GDM1 (cell line): ENCODE data around the gene LRFN2.

Experiments used
- DNase-seq: peaks from one replicate; lab custom pipeline; 2025; lab: John Stamatoyannopoulos, UW

Gene LRFN2

DNA sequence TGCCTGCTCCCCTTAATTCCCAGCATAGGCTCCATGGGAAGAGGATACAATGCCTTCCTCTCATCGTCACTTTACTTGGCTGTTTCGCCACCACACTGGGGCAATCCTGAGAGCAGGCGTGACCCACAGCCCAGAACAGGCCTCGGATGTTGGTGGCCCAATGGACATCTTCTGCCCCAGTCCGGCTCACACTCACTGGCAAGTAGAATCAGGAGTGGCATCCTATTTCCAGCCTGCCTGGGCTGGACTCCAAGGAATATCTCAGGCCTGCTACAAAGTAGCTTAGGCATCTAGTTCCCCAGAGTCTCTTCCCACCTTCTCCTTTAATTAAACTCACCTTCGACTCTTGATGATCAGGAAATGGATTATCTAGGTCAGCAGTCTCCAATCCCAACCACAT lies 110.5 kb downstream of the LRFN2 start:
- DNase-seq: no peak

DNA sequence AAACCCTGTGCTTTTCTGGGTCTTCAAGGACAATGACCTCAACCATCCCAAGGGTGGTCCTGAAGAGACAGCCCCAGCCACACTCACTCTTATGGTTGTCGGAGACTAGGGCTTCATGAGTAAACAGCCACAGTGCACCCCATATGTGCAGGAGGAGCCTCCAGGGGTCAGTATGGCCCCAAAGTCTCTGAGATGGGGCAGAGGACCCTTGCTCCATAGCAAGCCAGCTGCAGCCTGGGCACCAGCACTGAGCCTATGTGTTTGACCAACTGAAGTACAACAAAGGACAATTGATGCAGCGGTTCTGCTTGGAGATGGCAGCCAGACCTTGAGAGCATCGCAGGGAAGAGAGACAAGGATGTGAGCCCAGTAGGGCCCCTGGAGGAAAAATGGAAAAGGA lies 112.2 kb downstream of the LRFN2 start:
- DNase-seq: no peak

- DNase-seq: no peak
Observed at GRCh38 chr6:40473026-40473425, 114.1 kb downstream of the LRFN2 start.

DNA sequence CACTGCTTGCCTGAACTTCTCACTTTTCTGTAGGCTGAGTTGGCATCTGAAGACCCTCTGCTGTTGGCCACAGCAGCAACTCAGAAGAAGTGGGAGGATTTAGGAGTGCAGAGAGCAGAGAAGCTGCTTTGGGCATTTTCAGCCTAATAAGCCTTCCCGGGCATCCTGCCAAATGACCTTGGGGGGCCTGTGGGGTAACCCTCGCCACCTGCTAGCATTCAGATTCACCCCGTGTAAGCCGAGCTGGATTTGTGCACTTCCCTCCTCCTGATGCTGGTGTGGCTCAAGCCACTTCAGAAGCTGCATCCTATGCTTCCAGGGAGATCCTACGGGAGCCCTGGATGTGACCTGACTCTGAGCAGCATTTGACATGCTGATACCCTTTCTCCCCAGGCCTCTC lies 114.8 kb downstream of the LRFN2 start:
- no peak for DNase-seq

DNA sequence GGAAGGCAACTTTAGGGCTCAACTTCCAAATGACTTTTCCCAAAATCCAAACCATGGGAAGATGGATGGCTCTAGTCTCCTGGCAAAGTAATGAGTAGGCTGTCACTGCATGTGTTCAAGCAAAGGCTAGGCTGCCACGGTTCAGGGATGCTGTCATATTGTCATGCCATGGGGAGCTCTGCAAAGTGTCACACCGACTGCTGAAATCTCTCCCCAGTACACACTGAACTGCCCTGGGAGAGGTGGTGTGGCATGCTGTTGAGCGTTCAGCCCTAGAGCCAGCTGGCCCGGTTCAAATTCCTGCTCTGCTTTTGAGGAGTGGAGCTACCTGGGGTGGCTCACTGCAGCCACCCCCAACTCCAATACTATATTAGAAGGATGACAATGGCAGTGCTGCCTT lies 115.9 kb downstream of the LRFN2 start:
- DNase-seq: no peak

DNA sequence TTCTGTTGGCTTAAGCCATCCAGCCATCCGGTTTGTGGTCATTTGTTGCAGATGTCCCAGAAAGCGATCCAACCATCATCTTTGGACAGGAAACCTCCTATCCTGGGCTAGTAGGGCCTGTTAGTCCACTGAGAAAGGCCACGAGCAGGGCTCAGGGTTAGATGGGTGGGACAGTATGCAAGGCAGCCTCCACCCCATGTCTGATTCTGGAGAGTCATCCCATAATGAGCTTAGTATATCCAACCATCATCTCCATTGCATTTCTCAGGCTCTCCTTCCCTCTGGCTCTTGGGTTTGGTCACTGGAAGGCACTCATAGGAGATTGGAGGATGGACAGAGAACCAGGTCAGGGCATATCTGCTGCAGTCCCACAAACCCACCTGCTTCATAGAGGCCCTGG lies 117.8 kb downstream of the LRFN2 start:
- no peak for DNase-seq

- DNase-seq: no peak
Observed at GRCh38 chr6:40466986-40467539, 120.1 kb downstream of the LRFN2 start.

DNA sequence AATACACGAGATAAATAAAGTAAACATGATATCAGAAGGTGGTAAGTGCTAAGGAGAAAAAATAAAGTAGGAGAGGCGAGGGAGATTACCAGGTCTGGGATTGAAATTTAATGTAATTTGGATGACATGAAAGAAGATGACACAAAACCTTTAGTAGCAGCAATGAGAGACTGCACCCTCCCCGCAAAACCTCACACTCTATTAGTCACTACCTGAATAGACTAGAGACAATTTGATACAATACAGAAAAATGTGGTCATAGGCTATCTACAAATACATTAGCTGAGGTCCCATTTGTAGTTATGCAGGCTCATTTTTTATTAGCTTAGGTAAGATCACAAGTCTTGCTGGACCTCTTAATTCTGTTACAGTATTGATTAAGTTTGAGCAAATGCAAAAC lies 125.5 kb downstream of the LRFN2 start:
- no peak for DNase-seq

GRCh38 chr6:40460380-40460779 lies 126.8 kb downstream of the LRFN2 start:
- DNase-seq: no peak

DNA sequence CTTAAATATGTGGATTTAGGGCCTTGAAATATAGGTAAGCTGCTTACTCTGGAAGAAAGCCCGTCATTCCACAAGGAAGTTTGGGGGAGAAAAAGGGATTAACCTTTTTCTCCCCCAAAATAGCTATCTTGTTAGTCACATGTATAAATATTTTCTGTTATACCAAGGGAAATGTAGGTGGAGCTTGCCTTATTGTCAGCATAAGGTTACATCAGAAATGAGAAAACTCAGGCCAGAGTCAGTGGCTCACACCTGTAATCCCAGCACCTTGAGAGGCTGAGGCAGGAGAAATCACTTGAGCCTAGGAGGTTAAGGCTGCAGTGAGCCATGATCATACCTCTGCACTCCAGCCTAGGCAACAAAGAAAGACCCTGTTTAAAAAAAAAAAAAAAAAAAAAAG lies 129.9 kb downstream of the LRFN2 start:
- no peak for DNase-seq

DNA sequence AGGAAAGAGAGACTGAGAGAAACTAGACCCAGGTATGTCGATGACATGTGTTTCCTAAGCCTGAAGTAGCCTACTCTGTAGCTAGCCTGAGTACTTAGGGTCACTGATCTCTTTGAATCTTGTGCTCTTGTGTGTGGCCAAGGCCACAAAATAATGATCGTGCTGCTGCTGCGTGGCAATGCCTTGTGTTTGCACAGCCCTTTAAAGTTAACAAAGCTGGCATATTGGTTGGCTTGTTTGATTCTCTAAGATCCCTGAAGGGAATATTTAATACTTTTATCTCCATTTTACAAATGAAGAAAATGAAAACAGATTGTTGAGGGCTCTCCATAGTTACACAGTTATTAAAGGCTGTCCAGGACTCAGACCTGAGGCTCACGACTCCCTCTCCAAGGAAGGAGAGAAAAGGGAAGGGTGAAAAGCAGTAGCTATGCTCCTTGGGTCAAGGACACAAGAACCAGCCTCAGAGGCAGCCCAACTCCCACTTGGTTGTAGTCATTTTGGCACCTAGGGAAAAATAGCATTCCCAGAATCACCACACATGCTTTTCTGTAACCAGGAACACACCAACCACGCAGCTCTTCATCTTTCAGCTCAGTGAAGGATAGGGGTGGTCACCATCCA lies 130.7 kb downstream of the LRFN2 start:
- no peak for DNase-seq

GRCh38 chr6:40455686-40456389 lies 131.3 kb downstream of the LRFN2 start:
- no peak for DNase-seq

GRCh38 chr6:40450483-40450882 lies 136.7 kb downstream of the LRFN2 start:
- no peak for DNase-seq

DNA sequence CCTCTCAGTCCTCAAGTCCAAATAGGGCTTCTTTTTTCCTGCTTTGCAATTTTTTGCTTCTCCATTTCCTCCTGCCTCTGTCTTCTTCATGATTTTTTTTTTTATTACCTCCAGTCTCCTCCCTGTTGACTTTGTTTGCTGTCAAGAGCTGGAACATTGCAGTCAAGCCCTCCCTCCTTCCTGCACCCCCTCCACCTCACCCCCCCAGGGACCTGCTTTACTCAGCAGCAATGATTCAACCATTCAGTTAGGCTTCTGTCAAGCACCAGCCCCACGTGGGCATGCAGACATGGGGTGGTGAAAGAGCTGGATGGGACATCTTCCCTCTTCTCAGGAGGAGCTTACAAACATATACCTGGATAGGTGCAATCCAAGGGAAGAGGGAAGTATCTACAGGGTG lies 142.4 kb downstream of the LRFN2 start:
- DNase-seq: no peak

DNA sequence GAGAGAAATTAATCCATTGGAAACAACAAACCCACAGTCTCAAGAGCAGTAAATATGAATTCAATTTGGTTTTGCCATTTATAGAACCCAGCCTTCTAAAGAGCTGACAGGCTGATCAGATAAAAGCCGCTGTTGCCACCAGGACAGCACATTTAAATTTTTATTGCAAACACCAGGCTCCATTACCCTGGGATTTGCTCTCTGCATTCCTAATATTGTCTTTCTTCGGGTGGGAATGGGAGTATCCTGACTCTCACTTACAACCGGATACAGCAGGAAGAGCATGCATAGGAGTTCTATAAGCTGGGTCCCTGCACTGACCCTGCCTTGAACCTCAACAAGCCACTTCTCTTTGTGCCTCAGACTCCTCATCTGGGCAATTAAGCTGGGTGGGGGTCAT lies 142.9 kb downstream of the LRFN2 start:
- DNase-seq: no peak

- no peak for DNase-seq
Observed at GRCh38 chr6:40443842-40444241, 143.3 kb downstream of the LRFN2 start.

DNA sequence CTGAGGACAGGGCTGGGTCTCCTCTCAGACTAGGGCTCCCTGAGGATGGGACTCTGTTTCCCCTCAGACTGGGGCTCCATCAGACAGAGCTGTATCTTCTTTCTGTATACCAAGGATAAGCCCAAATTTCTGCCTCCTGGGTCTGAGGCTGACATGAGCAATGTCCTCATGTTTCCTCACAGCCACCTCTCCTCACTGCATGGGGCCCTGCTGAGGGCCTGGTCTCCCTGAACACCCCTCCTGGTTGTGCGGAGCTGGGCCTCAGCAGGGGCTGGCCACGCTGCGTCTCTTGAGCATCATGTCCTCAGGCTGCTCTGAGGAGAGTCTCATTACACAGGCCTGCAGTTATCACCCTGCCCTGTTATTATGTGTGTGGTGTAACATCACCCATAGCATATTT lies 144.6 kb downstream of the LRFN2 start:
- DNase-seq: no peak

GRCh38 chr6:40441150-40441549 lies 146.0 kb downstream of the LRFN2 start:
- no peak for DNase-seq

DNA sequence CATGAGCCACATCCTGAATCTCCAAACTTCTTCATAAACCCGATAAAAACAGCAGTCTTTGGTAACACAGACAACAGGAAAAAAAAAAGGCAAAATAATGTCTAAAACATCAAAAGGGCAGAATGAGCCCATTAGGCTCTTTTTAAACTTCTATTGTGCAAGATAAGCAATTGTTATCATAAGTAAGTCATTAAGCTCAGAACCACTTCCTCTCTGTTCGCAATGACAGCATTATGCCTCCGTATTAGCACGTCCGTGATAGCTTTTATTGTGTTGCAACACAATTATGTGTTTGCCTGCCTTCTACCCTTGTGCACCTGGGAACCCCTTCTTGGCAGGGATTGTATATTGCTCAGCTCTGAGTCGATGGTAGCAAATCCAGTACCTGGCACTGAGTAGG lies 147.1 kb downstream of the LRFN2 start:
- no peak for DNase-seq

- DNase-seq: no peak
Observed at GRCh38 chr6:40439026-40439800, 148.0 kb downstream of the LRFN2 start.

GRCh38 chr6:40438246-40438887 lies 148.8 kb downstream of the LRFN2 start:
- DNase-seq: no peak

- no peak for DNase-seq
Observed at GRCh38 chr6:40437631-40438030, 149.5 kb downstream of the LRFN2 start.
